Stimulated activated CD4-positive, alpha-beta T cell treated with anti-CD3 and anti-CD28 coated beads, Interleukin-1b, Interleukin-23, amount 100 ng/mL, for 4 hours (primary cell): ENCODE results near the gene CDH24.

Experiments used
- DNase-seq, 2 donors: peaks; one replicate each; pipeline ENCODE4 v3.0.0-alpha.2; 2020; ENCODE audit warnings: low read depth in 2 of 2

The CDH24 gene, protein sequence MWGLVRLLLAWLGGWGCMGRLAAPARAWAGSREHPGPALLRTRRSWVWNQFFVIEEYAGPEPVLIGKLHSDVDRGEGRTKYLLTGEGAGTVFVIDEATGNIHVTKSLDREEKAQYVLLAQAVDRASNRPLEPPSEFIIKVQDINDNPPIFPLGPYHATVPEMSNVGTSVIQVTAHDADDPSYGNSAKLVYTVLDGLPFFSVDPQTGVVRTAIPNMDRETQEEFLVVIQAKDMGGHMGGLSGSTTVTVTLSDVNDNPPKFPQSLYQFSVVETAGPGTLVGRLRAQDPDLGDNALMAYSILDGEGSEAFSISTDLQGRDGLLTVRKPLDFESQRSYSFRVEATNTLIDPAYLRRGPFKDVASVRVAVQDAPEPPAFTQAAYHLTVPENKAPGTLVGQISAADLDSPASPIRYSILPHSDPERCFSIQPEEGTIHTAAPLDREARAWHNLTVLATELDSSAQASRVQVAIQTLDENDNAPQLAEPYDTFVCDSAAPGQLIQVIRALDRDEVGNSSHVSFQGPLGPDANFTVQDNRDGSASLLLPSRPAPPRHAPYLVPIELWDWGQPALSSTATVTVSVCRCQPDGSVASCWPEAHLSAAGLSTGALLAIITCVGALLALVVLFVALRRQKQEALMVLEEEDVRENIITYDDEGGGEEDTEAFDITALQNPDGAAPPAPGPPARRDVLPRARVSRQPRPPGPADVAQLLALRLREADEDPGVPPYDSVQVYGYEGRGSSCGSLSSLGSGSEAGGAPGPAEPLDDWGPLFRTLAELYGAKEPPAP

DNA sequence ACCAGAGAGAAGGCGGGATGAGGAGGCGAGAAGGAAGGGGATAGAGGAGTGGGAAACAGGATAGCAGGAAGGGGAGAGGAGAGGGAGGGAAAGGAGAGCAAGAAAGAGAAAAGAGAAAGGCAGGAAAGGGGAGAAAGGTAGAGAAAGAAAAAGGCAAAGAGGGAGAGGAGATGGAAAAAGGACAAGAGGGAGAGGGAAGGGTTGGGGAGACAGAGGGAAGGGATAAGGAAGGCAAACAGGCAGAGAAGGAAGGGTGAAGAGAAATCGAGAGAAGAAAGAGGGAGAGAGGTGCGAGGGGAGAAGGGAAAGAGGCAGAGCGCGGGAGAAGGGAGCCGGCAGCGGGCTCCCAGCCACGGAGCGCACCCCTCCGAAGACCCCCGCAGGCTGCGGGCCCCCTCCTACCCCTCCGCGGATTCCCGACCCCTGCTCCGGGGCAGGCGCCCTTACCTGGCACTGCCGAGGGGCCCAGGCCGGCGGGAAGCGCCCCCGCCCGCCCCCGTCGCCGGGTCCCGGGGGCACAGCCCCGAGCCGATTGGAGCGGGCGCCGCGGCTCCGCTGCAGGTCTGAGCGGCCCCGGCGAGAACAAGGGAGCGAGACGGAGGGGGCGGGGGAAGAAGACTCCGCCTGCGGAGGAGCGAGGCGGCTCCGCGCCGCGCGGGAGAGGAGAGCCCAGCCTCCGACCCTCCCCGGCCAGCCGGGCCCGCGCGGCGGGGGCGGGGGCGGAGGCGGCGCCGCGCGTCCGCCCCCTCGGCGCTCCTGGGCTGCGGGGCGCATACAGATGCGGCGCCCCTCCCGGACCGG is at the start of gene CDH24:
Gene CDH24 (minus strand): TSS at position 565 of the 801 bp plus-strand sequence. CDS start 1,787 bp downstream, outside the sequence.
- DNase-seq: peak; percentile 56 to 58

GRCh38 chr14:23106747-23107045 is 49.4 kb upstream of the CDH24 start:
- DNase-seq: no peak

GRCh38 chr14:23105348-23105824 is 48.1 kb upstream of the CDH24 start:
- DNase-seq: no peak

DNA sequence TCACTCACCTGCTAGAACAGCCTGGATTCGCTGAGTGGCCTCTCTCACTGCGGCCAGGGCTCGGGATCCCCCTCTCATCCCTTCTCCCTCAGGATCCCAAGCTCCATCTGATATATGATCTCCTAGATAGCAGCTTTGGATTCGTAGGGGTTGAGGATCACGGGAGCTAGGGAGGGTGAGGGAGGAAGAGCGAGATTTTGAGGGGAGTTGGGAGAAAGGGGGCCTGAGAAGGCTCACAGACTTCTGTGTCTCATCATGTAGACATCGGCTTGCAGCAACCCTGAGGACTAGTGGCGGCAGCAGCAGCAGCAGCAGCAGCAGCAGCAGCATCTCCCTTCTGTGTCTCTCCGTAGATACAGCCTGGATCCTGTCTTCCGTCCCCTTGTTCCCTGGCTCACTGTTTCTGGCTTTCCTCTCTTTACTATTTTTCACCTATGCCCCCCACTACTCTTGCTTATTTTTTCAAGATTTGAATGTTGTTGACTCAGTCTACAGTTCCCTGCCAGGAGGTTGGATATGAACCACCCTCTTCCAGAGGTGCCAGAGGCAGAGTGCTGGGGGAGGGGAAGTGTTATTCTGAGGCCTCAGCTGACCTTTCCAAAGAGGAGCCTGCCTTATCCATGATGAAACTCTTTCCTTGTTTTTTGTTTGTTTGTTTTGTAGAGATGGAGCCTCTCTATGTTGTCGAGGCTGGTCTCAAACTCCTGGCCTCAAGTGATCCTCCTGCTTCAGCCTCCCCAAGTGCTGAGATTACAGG is 47.4 kb upstream of the CDH24 start, which contains the start of gene CIROP:
Gene CIROP (minus strand): TSS at position 399 of the 757 bp plus-strand sequence. CDS start 69 bp downstream, at position 330.
- no peak for DNase-seq

- DNase-seq: no peak
Observed at GRCh38 chr14:23104070-23104590, 46.8 kb upstream of the CDH24 start.

- no peak for DNase-seq
Observed at GRCh38 chr14:23103581-23103980, 46.3 kb upstream of the CDH24 start.

GRCh38 chr14:23102801-23103200 is 45.5 kb upstream of the CDH24 start:
- DNase-seq: no peak

- no peak for DNase-seq
Observed at GRCh38 chr14:23101986-23102625, 44.8 kb upstream of the CDH24 start.

DNA sequence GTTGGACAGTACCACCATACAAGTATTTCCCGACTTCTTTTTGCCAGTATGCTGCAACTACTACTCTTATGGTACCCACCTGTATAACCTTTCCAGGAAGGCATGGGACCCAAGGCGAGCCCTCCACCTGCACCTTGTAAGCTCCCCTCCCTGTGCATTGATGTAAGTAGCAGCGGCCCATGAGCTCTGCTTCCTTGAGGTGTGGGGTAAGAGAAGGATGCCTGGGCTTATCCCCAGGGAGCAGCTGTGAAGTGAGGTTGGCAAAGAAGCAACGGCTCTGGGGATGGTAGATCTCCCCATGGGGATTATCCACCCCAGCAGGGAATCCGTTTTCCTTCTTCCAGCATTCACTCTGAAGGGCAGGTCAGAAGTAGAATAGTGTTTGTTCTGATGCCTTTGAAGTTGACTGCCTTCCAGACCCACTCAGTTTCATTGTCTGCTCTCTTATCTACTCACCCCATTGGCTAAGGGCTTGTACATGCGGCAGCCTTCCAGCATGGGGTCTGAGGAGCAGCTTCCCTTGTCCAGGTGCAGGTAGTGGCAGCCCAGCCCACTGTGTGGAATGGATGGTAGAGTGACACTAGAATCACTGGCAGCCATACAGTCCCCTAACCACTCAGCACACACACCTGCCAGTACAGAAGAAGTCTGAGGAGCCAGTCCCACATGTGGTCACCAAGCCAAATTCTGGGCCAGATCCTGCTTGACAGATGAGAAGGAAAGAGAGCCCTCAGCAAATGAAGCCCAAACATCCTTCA is 44.1 kb upstream of the CDH24 start:
- DNase-seq: no peak

DNA sequence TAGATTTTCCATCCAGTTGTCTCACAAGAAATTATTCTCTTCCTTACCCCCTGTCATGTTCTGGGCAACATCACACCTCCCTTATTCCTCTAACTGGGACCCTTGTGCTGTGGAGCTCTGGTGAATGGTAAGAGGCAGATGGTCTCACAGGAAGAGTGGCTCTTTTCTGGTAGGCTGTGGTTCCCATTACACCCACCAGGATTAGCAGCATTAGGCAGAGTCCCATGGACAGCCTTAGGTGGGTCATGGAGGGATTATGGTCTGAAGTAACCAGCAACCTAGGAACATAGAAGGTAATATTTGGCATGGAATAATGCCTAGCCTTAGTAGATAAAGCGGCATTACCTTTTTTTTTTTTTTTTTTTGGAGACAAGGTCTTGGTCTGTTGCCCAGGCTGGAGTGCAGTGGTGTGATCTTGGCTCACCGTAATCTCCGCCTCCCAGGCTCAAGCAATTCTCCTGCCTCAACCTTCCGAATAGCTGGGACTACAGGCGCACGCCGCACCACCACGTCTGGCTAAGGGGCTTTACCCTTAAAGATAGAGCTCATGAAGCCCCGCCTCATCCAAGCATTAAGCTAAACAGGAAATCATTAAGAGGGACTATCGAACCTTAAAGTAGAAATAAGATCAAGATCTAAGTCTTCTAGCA is 42.0 kb upstream of the CDH24 start:
- DNase-seq: no peak

- no peak for DNase-seq
Observed at GRCh38 chr14:23097786-23098185, 40.5 kb upstream of the CDH24 start.

- peak; percentile 78 to 98 for DNase-seq
Observed at GRCh38 chr14:23095196-23096108, 38.1 kb upstream of the CDH24 start, which contains the start of gene C14orf119. Gene C14orf119, plus strand, starts transcription at chr14:23095505. Its CDS starts 2,154 bp downstream, at chr14:23097659.

- peak; percentile 60 to 99 for DNase-seq
Observed at GRCh38 chr14:23094666-23095195, 37.4 kb upstream of the CDH24 start, which contains the start of gene ACIN1. Gene ACIN1, minus strand, starts transcription at chr14:23095136. Its CDS starts 24 bp downstream, at chr14:23095112.

DNA sequence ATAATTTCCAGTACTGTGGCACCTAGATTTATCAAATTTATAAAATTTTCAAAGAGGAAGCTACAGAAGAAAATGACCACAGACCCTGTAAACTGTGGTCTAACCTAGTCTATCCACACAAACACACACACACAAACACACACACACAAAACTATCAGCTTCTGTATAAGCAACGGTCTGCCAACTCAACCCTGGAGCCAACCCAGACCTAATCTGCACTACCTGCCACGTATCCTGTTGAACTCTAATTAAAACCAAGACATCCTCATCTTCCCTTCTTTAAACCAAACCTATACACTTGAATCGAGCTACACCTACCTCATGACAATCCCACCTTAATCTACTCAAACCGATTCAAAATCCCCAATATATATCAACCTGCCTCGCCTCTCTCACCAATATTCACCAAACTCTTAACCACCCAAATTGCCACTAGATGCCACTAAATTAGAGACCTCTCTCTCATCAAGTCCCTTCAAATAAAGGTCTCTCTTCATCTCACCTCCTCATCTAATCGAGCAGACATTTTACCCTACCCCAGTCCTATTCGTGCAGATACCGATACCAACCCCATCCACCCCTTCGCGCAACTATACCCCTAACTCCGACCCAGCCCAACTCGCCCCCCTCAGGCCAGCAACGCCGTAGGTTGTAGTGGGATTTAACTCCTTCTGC is 36.8 kb upstream of the CDH24 start:
- DNase-seq: no peak

DNA sequence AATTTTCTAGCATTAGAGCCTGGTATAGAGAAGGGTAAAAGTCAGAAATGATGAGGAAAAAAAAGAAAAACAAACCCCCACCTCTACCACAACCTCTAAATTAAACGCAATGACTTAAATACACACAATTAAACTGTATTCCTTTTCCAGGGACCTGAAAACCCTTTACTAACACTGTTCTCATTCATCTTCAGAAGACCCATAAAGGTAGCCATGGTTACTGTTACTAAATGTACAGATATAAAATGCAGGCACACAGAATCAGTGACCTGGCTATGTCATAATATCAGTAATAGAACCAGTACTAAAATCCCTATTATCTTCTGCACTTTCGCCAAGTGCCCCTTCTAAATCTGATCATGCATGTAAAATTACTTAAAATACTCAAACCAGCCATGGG is 36.2 kb upstream of the CDH24 start:
- no peak for DNase-seq

GRCh38 chr14:23093104-23093503 is 35.8 kb upstream of the CDH24 start:
- no peak for DNase-seq
